GM21529 (cell line): Measurements from ENCODE around the gene INPPL1.
"Not testable (repeated sequence)": the region's sequence is repeated elsewhere in the genome, so short reads cannot be mapped to it uniquely, and the experiment has no call there.

Experiments
- ATAC-seq: cut with Tn5 transposase; IDR thresholded peaks from one replicate; pipeline ENCODE4 v1.9.1; 2021; ENCODE audit not compliant: unreplicated experiment

The INPPL1 gene

GRCh38 chr11:72224564-72225410, at the start of gene INPPL1:
TSS of gene INPPL1 (plus strand) at chr11:72224767. CDS start at chr11:72224985, 218 bp downstream.
- no peak for ATAC-seq

GRCh38 chr11:72177656-72178055, 46.9 kb upstream of the INPPL1 start:
- ATAC-seq = no peak

- no peak for ATAC-seq
These were observed 45.3 kb upstream of the INPPL1 start for GRCh38 chr11:72179049-72179803.

GRCh38 chr11:72179804-72180396, 44.7 kb upstream of the INPPL1 start:
- no peak for ATAC-seq

- ATAC-seq = not testable (repeated sequence)
These were observed 43.5 kb upstream of the INPPL1 start for GRCh38 chr11:72180892-72181552.

GRCh38 chr11:72181553-72181958, 43.0 kb upstream of the INPPL1 start:
- not testable (repeated sequence) for ATAC-seq

- no peak for ATAC-seq
These were observed 36.3 kb upstream of the INPPL1 start for GRCh38 chr11:72188267-72188666.

- ATAC-seq = no peak
These were observed 34.9 kb upstream of the INPPL1 start for GRCh38 chr11:72189455-72190250.

- ATAC-seq = no peak
These were observed 33.9 kb upstream of the INPPL1 start for GRCh38 chr11:72190631-72191071.

GRCh38 chr11:72191961-72192381, 32.6 kb upstream of the INPPL1 start, which contains the start of gene FOLR1:
TSS of gene FOLR1 (plus strand) at chr11:72192140. CDS start at chr11:72192174, 34 bp downstream.
- ATAC-seq = no peak

GRCh38 chr11:72195518-72196270, 28.9 kb upstream of the INPPL1 start:
- ATAC-seq = no peak

- ATAC-seq = not testable (repeated sequence)
These were observed 23.1 kb upstream of the INPPL1 start for GRCh38 chr11:72201445-72201844.

- no peak for ATAC-seq
These were observed 22.0 kb upstream of the INPPL1 start for GRCh38 chr11:72202571-72202970.

- no peak for ATAC-seq
These were observed 21.4 kb upstream of the INPPL1 start for GRCh38 chr11:72203163-72203562.

GRCh38 chr11:72204886-72205285, 19.7 kb upstream of the INPPL1 start:
- ATAC-seq = no peak

GRCh38 chr11:72206794-72207193, 17.8 kb upstream of the INPPL1 start:
- ATAC-seq = not testable (repeated sequence)

GRCh38 chr11:72208281-72208680, 16.3 kb upstream of the INPPL1 start:
- ATAC-seq = no peak

GRCh38 chr11:72209101-72209500, 15.5 kb upstream of the INPPL1 start:
- ATAC-seq = no peak

GRCh38 chr11:72216638-72217037, 7.9 kb upstream of the INPPL1 start, which contains the start of gene FOLR2:
TSS of gene FOLR2 (plus strand) at chr11:72216794. CDS start at chr11:72218585, 1,791 bp downstream.
- ATAC-seq = no peak
